ENCODE measurements around the gene DNAJC6.
"Not testable (repeated sequence)": the region's sequence is repeated elsewhere in the genome, so short reads cannot be mapped to it uniquely, and the experiment has no call there.

DNAJC6 gene

GRCh38 chr1:65441464-65441863 is 132.1 kb downstream of the DNAJC6 start:
- Mint-ChIP-seq H3K27ac (no peak overlapping the region), H3K4me3 (no peak overlapping the region), H3K27me3 (ENCODE audit: low read depth) (no peaks in the 10 kb centered on the region), H3K4me1 (no peaks in the 10 kb centered on the region), H3K36me3 (ENCODE audit: low read depth) (peaks cover 5% of the 10 kb centered on the region), H3K9me3 (peaks cover 3% of the 10 kb centered on the region)
- no peak for TF ChIP-seq CTCF (IDR thresholded peaks at IDR 0.05; ENCODE audit: unreplicated experiment in 3 of 3)

- Mint-ChIP-seq H3K27ac (no peak overlapping the region), H3K4me1 (no peaks in the 10 kb centered on the region), H3K36me3 (ENCODE audit: low read depth) (peaks cover under 1% of the 10 kb centered on the region)
These were observed 133.1 kb downstream of the DNAJC6 start for GRCh38 chr1:65442442-65442841.

DNA sequence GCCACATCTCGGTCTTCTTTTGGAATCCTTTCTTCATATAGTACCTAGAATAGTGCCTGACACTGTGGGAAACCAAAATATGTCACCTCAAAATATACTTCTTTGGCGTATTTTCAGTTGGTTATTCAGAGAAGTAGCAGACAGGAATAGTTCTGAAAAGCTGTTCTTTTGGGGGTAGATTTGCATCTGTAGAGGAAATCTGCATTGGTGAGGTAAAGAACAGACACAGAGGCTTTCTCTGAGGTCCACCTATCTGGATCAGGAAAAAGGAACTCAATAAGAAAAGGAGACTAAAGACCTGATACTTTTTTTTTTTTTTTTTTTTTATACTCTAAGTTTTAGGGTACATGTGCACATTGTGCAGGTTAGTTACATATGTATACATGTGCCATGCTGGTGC is 134.3 kb downstream of the DNAJC6 start:
- Mint-ChIP-seq H3K27ac (no peak overlapping the region), H3K27me3 (ENCODE audit: low read depth) (no peaks in the 10 kb centered on the region), H3K4me3 (no peak overlapping the region), H3K9me3 (peaks cover 3% of the 10 kb centered on the region), H3K4me1 (no peaks in the 10 kb centered on the region), H3K36me3 (ENCODE audit: low read depth) (no peaks in the 10 kb centered on the region)
- no peak for TF ChIP-seq CTCF (IDR thresholded peaks at IDR 0.05; ENCODE audit: unreplicated experiment in 3 of 3)

More at GRCh38 chr1:65442442-65442841, 133.1 kb downstream of the DNAJC6 start:
- Mint-ChIP-seq H3K4me3 (no peak overlapping the region), H3K9me3 (peaks cover 3% of the 10 kb centered on the region), H3K27me3 (ENCODE audit: low read depth) (no peaks in the 10 kb centered on the region)
- no peak for TF ChIP-seq CTCF (IDR thresholded peaks at IDR 0.05; ENCODE audit: unreplicated experiment in 3 of 3)

GRCh38 chr1:65444128-65444640 is 134.8 kb downstream of the DNAJC6 start:
- Mint-ChIP-seq H3K9me3 (peaks cover 3% of the 10 kb centered on the region), H3K4me1 (no peaks in the 10 kb centered on the region), H3K27ac (no peak overlapping the region), H3K27me3 (ENCODE audit: low read depth) (no peaks in the 10 kb centered on the region), H3K4me3 (no peak overlapping the region), H3K36me3 (ENCODE audit: low read depth) (no peaks in the 10 kb centered on the region)
- no peak for TF ChIP-seq CTCF (IDR thresholded peaks at IDR 0.05; ENCODE audit: unreplicated experiment in 3 of 3)

- no peaks in the 10 kb centered on the region for H3K27me3 Mint-ChIP-seq (ENCODE audit: low read depth)
- H3K9me3 Mint-ChIP-seq = peaks cover 3% of the 10 kb centered on the region
- no peak for TF ChIP-seq CTCF (IDR thresholded peaks at IDR 0.05; ENCODE audit: unreplicated experiment in 3 of 3)
- H3K27ac Mint-ChIP-seq = no peak overlapping the region
- H3K4me1 Mint-ChIP-seq = no peaks in the 10 kb centered on the region
- H3K4me3 Mint-ChIP-seq = no peak overlapping the region
- no peaks in the 10 kb centered on the region for H3K36me3 Mint-ChIP-seq (ENCODE audit: low read depth)
These were observed 136.5 kb downstream of the DNAJC6 start for GRCh38 chr1:65445837-65446236.

GRCh38 chr1:65449214-65449823 is 140.0 kb downstream of the DNAJC6 start:
- H3K9me3 Mint-ChIP-seq = peaks cover 5% of the 10 kb centered on the region
- H3K27ac Mint-ChIP-seq = no peak overlapping the region
- H3K4me1 Mint-ChIP-seq = no peaks in the 10 kb centered on the region
- H3K27me3 Mint-ChIP-seq (ENCODE audit: low read depth) = no peaks in the 10 kb centered on the region
- H3K4me3 Mint-ChIP-seq = no peak overlapping the region
- TF ChIP-seq CTCF (IDR thresholded peaks at IDR 0.05; ENCODE audit: unreplicated experiment in 3 of 3) = no peak
- H3K36me3 Mint-ChIP-seq (ENCODE audit: low read depth) = no peaks in the 10 kb centered on the region

DNA sequence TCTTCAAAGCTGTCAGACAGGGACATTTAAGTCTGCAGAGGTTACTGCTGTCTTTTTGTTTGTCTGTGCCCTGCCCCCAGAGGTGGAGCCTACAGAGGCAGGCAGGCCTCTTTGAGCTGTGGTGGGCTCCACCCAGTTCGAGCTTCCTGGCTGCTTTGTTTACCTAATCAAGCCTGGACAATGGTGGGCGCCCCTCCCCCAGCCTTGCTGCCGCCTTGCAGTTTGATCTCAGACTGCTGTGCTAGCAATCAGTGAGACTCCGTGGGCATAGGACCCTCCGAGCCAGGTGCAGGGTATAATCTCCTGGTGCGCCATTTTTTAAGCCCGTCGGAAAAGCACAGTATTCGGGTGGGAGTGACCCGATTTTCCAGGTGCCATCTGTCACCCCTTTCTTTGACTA is 146.3 kb downstream of the DNAJC6 start:
- not testable (repeated sequence) for H3K4me3 Mint-ChIP-seq; H3K4me1 Mint-ChIP-seq; H3K27me3 Mint-ChIP-seq (ENCODE audit: low read depth); H3K27ac Mint-ChIP-seq
- peaks cover 11% of the 10 kb centered on the region for H3K36me3 Mint-ChIP-seq (ENCODE audit: low read depth)
- peaks cover 23% of the 10 kb centered on the region for H3K9me3 Mint-ChIP-seq

All from nephron (organoid).